ENCODE measurements around the gene SMIM12.

Gene SMIM12

DNA sequence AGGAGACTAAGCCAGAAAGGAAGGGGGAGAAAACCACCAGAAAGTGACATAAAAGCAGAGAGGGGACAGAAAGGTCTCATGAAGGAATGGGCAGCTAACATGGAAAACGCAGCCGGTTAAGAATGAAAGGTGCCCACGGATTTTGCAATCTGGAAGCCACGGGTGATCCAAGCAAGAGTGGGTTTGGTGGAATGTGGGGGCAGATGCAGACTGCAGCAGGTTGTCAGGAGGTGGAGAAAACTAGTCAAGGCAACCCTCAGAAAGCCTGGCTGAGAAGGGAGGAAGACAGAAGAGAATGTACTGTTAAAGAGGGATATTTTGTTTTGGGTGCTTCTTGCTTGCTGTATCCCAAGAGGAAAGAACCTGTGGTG, 12.6 kb upstream of the SMIM12 start:
- no peak for DNase-seq (ENCODE audit: low spot score)

GRCh38 chr1:34871443-34872132, 12.0 kb upstream of the SMIM12 start:
- no peak for DNase-seq (ENCODE audit: low spot score)

DNA sequence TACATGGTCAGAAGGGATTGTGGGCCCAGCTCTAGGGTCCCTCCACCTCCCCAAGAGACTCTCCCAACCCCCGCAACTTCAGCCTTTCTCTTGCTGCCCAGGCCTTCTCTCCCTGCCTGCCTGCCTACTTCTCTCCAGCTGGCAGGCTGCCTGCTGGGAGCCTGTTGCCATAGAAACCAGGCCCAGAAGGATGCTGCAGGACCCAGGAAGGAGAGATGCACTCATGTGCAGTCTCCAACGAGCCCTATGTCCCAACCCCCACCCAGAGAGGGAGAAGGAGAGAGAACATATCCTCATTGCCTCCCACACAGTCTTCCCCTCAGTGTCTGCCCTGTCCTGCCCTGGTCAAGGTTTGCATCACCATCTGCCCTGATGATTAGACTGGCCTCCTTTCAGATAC, 10.8 kb upstream of the SMIM12 start:
- DNase-seq (ENCODE audit: low spot score), result no peak

- no peak for DNase-seq (ENCODE audit: low spot score)
Observed at GRCh38 chr1:34869760-34870159, 10.2 kb upstream of the SMIM12 start.

DNA sequence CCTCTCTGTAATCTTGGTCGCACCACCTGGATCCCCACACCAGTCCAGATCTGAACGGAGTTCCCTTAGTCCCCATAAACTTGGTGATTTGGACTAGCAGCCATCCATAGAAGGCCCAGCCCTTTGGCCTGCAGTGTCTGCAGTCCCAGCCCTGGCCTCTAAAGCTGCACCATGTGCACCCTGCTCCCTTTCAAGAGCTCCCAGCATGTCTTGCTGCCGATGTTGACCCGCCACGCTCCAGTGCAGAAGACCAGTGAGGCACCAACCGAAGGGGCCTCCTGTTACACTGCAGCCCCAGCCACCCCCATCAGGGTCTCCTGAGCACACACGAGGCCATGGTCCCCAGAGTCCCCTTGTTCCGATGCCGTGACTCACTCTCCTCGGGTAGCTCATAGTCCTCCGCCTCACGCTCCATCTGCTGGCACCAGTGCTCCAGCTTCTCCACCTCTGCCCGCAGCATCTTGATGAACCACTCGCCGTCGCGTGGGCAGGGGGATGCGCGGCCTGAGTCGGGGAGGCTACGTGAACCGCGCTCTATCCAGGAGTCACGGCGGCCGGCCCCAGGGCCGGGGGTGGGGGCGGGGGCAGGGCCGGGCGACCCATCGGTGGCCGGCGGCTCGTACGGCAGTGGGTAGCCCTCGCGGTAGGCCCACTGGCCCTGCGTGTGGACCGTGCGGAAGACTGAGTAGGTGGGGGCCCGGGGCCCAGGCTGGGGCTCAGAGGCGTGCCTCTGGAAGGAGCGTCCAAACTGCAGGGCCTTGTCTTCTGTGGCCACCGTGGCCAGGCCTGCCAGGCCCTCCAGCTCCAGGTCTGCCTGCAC, 8.9 kb upstream of the SMIM12 start:
- no peak for DNase-seq (ENCODE audit: low spot score)

DNA sequence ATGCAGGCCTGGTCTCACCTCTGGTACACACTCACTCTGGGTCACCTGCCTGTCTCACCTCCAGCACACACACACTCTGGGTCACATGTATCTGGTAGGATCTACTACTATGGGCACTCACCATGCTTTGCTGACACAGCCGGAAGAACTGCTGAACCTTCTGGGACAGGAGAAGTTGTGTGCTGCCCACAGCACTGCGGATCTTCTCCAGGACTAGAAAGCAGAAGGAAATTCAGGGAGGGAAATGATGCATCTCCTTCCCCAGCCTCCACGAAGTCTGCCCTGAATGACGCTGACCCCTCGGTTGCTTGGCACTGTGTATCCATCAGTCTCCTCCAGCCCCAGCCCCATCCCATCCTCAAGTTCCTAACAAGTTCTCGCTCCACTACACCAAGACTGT, 7.9 kb upstream of the SMIM12 start:
- no peak for DNase-seq (ENCODE audit: low spot score)

DNA sequence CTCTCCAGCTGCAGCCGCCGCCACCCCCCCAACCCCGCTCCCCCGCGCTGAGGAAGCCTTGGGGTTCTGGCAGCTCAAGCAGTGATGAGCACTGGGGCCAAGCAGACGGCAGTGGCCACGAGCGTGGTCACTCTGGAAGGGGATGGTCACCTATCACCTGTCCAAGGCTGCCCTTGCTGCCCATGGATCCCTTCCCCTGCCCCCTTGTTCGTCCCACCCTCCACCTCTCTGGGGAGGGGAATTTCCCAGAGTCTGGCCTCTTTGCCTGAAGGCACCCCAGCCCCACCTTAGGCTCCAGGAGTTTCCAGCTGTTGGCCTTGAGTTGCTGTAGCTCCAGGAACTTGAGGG, 7.2 kb upstream of the SMIM12 start:
- DNase-seq (ENCODE audit: low spot score), result no peak

DNA sequence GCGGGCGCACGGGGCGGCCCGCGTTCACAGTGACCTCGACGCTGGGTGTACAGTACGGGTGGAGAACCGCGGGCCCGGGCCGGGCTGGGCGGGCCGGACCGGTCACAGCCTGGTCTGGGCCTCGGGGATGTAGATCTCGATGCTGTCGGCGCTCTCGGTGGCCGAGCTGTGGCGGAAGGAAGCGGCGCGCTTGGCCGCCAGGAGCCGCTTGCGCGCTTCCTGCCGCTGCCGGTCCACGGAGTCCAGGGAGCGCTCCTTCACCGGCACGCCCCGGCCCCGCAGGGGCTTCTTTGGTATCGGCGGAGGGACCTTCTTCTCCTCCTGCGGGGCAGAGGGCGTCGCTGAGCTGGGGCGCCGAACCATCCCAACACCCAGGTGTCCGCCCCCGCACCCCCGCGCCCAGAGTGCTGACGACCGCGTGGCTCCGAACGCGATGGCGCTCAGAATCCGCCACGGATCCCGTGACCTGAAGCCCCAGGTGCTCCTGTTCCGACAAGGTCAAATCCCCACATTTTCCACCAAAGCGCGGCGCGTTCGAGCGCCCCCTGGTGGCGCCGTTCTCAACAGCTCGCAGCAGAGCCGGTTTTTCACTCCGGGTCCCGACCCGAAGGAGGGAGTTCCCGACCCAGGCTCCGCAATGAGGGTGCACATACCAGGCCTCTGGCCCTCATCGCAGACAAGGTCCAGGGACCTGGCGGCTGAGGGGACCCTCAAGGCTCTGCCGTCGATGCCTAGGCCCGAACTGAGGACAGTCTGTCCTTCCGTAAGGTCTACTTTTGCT, 6.6 kb upstream of the SMIM12 start:
- peak; percentile 91 for DNase-seq (ENCODE audit: low spot score)

DNA sequence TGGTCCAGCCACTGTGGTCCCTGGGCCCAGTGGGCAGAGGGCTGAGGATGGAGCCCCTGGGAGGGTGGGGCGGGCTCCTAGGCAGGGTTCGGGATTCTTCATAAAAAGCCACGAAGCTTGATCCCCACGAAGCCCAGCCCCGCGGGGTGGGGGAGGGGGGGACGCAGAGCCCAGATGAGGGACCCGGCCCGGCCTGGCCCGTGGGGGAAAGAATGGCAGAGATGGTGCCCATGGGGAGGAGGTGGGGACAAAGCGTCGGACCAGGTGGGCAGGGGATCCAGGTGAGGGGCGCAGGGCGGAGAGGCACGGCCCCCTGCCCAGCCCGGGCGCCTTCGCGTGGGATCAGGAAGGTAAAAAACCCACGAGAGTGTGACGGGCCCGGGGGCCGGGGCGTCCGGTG, 6.0 kb upstream of the SMIM12 start:
- no peak for DNase-seq (ENCODE audit: low spot score)

- no peak for DNase-seq (ENCODE audit: low spot score)
Observed at GRCh38 chr1:34864759-34865158, 5.2 kb upstream of the SMIM12 start.

DNA sequence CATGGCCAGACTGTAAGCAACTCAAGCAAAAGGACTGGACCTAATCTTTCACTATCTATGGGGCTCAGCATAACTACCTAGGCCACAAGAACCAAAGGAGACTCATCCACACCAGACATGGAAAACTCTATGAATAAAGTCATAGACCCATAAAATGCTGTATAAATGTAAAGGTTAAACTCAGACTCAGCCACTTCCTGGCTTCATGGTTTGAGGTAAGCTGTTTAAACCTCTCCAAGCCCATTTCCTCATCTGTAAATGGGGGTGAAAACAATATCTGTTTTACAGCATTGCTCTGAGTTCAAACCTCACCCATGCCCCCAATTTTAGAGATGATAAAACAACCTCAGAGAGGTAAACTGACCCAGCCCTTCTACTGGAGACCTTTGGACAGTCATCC, 4.0 kb upstream of the SMIM12 start:
- no peak for DNase-seq (ENCODE audit: low spot score)

DNA sequence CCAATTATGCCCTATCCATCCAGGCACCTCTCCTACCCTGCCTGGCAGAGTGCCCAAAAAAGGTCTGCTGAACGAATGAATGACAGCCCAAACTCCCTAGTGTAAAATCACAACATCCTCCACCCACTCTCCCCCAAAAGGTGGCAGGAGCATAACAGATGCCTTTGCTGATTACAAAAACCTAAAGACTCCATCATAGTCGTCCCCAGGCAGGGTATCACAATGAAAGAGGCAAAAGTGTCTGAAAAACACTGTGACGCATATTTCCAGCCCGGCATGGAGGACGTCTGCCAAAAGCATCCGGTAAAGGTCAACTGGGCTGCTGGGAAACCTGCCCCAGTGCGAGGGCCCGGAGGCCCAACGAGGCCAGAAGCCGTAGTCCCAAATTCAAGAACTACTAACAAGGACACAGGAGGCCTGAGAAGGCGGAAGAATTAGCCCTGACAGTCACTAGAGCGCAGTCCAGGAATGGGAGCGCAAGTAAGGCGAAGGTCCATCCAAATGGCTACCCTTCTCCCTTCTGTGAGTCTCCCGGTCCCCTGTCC, 576 bp downstream of the SMIM12 start:
- DNase-seq (ENCODE audit: low spot score), result no peak

GRCh38 chr1:34856697-34857096, 2.9 kb downstream of the SMIM12 start:
- DNase-seq (ENCODE audit: low spot score), result no peak

GRCh38 chr1:34852677-34853217, 6.8 kb downstream of the SMIM12 start:
- DNase-seq (ENCODE audit: low spot score), result peak; percentile 94

DNA sequence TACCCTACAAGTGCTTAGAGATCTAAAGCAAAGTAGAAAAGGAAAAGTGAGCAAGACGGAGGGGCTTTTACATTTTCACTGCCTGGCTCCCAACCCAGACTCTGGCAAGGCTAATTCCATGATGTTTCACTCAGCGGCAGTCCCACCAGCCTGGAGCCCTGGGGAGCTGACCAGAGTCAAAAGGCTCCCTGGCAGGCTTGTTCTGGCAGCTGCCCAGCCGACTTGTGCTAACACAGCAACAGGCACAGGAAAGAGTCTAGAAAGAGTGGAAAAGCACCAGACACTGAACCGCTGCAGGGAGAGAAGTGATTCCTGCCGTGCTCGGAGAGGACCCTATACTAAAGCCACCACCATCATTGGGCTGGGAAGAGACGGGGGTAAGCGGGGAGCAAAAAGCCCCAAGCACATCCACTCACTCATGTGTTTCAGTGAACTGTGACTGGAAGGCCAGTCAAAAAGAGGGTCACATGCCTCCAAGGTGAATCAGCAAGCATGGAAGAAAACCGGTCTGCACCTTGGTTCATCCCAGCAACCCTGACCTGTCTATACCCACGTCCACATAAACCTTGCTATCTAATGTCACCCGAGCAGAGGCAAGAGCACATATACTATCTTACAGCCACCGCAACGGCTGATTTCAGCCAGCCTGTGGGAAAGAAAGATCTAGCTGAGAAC, 8.0 kb downstream of the SMIM12 start:
- DNase-seq (ENCODE audit: low spot score), result no peak

DNA sequence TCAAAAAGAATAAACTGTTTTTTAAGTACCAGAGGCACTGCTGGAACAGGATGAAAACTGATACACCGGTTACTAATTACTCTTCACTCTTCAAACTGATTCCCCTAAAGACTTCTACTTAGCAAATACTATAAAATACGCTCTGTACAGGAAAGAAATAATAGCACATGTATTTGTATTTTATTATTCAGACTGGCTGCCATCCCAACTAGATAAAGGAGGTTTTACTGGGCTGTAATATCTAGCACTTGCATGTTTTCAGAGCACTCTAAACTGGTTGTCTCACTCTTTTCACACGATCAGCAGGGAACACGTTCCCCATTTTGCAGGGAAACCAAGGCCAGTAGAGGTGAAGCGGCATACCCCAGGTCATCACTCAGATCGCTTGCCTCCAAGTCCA, 9.2 kb downstream of the SMIM12 start:
- no peak for DNase-seq (ENCODE audit: low spot score)

- no peak for DNase-seq (ENCODE audit: low spot score)
Observed at GRCh38 chr1:34847094-34847493, 12.5 kb downstream of the SMIM12 start.

DNA sequence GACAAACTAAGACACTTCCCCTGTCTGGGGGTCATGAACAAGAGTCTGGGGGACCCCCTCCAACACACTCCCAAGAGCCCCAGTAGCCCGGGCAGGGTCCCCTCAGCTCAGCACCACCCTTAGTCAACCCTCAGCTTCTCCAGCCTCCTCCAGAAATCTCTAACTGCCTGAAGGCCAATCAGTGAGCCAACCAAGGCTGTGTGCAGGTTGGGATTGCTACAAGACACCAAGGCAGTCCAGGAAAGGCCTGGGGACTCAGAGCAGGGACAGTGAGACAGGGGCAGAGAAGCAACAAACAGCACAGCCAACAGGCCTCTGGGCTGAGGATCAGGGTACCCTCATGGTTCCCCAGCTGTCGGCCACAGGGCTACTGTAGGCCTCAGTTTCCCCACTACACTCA, 13.3 kb downstream of the SMIM12 start:
- DNase-seq (ENCODE audit: low spot score), result no peak

DNA sequence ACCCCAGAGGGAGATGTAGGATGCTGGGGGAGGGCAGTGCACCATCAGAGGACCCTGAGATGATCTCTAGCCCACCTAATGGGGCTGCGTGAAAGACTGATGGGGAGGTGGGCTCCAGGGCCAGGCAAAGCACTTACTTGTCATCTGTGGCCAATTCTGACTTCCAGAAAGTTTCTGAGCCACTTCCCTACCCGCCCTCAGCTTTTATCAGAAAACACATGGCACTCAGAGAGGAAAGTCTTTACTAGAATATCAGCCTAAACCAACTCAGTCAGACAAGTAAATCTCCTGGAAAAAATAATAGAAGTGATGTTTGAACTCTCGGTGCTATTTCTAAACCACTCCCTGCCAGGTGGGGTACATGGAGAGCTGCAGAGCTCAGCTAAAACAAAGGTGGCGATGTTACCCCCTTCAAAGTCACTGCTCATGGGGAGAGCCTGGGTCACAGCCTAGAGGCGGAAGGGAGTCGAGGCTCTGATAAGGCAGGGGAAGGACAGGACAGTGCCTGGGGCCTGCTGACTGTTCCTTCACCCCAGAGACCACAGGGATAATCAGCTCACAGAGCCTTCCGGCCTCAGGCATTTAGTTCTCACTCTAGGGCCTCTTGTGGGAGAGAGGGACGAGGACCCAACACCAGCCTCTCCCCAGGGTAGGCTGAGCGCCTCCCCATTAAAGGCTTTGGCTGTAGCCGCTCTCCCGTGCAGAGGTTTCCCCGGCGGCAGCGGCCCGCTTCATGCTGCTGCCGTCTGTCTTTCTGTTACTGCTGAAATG, 14.2 kb downstream of the SMIM12 start:
- DNase-seq (ENCODE audit: low spot score), result no peak

DNA sequence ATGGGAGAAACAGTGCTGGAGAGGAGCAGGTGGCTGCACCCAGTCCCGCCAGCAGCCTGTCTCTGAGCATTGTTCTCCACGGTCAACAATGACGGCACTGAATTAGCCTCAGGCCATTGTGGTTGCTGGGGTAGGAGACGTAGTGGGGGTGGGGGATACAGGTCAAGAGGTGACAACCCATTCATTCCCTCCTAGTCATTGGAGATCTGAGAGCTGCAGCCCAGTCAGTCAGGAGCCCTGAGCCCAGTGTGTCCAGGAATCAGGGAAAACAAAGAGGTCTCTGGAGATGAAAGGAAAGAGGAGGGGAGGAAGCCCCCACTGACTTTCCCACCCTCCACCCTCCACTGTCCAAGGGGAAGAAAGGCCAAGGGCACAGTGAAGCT, 15.3 kb downstream of the SMIM12 start:
- DNase-seq (ENCODE audit: low spot score), result peak; percentile 60

Measured in ecto neural progenitor cell (in vitro differentiated cells).